GM13976 (cell line): ENCODE results near the gene ISG15.
"Not testable (repeated sequence)": the region's sequence is repeated elsewhere in the genome, so short reads cannot be mapped to it uniquely, and the experiment has no call there.

ENCODE experiments used
- DNase-seq: peaks from one replicate; pipeline ENCODE4 v3.0.0; 2012; ENCODE audit warnings: low spot score
- in situ Hi-C: fragments of 300-500 bp; cut with MboI; formaldehyde crosslinking; loops from one replicate; pipeline ENCODE4 v1.12.0; 2022; ENCODE audit warnings: low sequenced_read_pairs, mixed read lengths, inconsistent platforms; ENCODE audit not compliant: unreplicated experiment
- TF ChIP-seq, protein P1 (sequence below): IDR thresholded peaks from 2 replicates; pipeline ENCODE4 v1.5.1; 2012; ENCODE audit warnings: borderline replicate concordance, mild to moderate bottlenecking; ENCODE audit not compliant: insufficient read depth; ENCODE audit errors: extremely low read depth, missing control alignments, control extremely low read depth

ISG15 gene

DNA sequence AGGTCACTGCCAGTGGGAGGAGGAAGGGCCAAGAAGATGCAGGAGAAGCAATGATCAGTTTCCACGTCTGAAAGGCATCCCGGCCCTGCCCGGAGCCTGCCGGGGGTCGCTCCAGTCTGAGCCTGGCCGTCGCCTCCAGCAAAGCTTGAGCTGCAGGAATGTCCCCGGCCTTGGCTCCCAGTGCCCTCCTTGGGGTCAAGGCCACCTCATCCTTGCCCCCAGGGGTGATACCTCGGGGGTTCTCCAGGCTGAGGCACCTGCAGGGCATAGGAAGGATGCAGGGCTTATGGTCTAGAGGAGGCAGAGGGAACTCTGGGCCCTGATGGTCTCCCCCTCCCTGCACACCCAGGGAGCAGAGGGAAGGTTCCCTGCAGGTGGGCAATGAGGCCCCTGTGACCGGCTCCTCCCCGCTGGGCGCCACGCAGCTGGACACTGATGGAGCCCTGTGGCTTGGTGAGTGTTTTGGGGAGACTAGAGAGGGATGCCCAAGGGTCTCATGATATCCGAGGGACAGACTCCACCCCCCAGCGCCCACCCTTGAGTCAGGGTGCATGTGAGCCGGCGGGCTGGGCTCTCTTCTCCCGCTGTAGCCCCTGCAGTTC, 40.9 kb downstream of the ISG15 start:
- no peak for DNase-seq

GRCh38 chr1:1054971-1055370, 41.7 kb downstream of the ISG15 start:
- in situ Hi-C loops: no loop called here
- DNase-seq: no peak
- TF ChIP-seq, protein P1, sequence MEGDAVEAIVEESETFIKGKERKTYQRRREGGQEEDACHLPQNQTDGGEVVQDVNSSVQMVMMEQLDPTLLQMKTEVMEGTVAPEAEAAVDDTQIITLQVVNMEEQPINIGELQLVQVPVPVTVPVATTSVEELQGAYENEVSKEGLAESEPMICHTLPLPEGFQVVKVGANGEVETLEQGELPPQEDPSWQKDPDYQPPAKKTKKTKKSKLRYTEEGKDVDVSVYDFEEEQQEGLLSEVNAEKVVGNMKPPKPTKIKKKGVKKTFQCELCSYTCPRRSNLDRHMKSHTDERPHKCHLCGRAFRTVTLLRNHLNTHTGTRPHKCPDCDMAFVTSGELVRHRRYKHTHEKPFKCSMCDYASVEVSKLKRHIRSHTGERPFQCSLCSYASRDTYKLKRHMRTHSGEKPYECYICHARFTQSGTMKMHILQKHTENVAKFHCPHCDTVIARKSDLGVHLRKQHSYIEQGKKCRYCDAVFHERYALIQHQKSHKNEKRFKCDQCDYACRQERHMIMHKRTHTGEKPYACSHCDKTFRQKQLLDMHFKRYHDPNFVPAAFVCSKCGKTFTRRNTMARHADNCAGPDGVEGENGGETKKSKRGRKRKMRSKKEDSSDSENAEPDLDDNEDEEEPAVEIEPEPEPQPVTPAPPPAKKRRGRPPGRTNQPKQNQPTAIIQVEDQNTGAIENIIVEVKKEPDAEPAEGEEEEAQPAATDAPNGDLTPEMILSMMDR: no peak

More for the DNA sequence above, 40.9 kb downstream of the ISG15 start:
- in situ Hi-C loops: no loop called here
- TF ChIP-seq, protein P1: no peak

DNA sequence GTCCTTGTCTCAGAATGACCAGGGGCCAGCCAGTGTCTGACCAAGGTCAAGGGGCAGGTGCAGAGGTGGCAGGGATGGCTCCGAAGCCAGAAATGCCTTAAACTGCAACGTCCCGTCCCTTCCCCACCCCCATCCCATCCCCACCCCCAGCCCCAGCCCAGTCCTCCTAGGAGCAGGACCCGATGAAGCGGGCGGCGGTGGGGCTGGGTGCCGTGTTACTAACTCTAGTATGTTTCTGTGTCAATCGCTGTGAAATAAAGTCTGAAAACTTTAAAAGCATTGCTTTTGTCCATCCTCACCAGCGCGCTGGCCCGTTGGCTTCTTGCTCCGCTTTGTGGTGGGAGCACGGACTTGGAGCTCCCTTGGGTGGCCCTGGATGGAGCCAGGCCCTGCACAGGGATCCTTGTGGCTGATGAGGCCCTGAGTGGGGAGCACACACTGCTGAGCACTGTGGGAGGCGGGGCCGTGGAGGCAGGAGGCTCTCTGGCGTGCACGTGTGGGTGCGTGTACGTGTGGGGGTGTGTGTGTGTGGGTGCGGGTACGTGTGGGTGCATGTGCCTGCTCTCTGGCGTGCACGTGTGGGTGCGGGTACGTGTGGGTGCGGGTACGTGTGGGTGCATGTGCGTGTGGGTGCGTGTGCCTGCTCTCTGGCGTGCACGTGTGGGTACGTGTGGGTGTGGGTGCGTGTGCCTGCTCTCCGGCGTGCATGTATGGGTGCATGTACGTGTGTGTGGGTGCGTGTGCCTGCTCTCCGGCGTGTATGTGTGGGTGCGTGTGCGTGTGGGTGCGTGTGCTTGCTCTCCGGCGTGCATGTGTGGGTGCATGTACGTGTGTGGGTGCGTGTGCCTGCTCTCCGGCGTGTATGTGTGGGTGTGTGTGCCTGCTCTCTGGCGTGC, 42.8 kb downstream of the ISG15 start:
- no peak for DNase-seq

GRCh38 chr1:1057769-1058087, 44.4 kb downstream of the ISG15 start:
- in situ Hi-C loops, DNase-seq: not testable (repeated sequence)

More for the DNA sequence above, 42.8 kb downstream of the ISG15 start:
- TF ChIP-seq, protein P1: no peak
- in situ Hi-C loops: no loop called here

GRCh38 chr1:1058088-1058905, 45.0 kb downstream of the ISG15 start:
- DNase-seq: no peak
- TF ChIP-seq, protein P1: no peak
- in situ Hi-C loops: no loop called here

- in situ Hi-C loops: no loop called here
- TF ChIP-seq, protein P1: peak; percentile 22
- no peak for DNase-seq
Measured at GRCh38 chr1:1058921-1059493, 45.7 kb downstream of the ISG15 start.
